IPS-15b (cell line): ENCODE results near the gene JPH4.
"Not testable (repeated sequence)": the region's sequence is repeated elsewhere in the genome, so short reads cannot be mapped to it uniquely, and the experiment has no call there.

ENCODE experiments used
- H3K27me3 ChIP-seq: one replicate; pipeline ENCODE4 v1.6.1; 2013; ENCODE audit warnings: low read length; ENCODE audit not compliant: control insufficient read depth, insufficient read depth
- H3K36me3 ChIP-seq: one replicate; pipeline ENCODE4 v1.6.1; 2013; ENCODE audit warnings: low read length; ENCODE audit not compliant: control insufficient read depth, insufficient read depth
- H3K4me1 ChIP-seq: one replicate; pipeline ENCODE4 v1.6.1; 2013; ENCODE audit warnings: mild to moderate bottlenecking, low read length; ENCODE audit not compliant: control insufficient read depth, insufficient read depth
- H3K4me3 ChIP-seq: one replicate; pipeline ENCODE4 v1.5.1; 2013; ENCODE audit warnings: low read depth, low read length
- H3K9ac ChIP-seq: one replicate; pipeline ENCODE4 v1.6.1; 2013; ENCODE audit warnings: low read depth, mild to moderate bottlenecking, low read length
- H3K9me3 ChIP-seq: one replicate; pipeline ENCODE4 v1.6.1; 2013; ENCODE audit warnings: mild to moderate bottlenecking, low read length; ENCODE audit not compliant: control insufficient read depth, insufficient read depth

The JPH4 gene

DNA sequence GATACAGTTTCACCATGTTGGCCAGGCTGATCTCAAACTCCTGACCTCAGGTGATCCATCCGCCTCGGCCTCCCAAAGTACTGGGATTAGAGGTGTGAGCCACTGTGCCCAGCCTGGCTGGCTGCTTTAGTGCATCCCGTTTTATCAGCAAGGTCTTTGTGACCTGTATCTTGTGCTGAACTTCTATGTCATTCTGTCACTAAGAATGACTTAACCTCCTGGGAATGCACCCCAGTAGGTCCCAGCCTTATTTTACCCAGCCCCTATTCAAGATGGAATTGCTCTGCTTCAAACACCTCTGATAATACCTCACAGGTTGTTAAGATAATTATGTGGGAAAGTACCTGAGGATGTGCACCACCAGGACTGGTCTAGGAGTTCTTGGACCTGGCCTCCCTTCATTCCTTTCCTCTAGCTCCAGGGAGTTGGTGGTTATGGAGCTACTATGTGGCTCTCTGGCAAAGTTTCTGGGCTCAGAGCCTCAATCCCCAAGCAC, 26.1 kb upstream of the JPH4 start:
- Histone ChIP-seq H3K4me1 (no peaks in the 10 kb centered on the region), H3K9me3 (no peaks in the 10 kb centered on the region), H3K36me3 (no peaks in the 10 kb centered on the region), H3K9ac (no peak overlapping the region), H3K27me3 (no peaks in the 10 kb centered on the region), H3K4me3 (no peak overlapping the region)

DNA sequence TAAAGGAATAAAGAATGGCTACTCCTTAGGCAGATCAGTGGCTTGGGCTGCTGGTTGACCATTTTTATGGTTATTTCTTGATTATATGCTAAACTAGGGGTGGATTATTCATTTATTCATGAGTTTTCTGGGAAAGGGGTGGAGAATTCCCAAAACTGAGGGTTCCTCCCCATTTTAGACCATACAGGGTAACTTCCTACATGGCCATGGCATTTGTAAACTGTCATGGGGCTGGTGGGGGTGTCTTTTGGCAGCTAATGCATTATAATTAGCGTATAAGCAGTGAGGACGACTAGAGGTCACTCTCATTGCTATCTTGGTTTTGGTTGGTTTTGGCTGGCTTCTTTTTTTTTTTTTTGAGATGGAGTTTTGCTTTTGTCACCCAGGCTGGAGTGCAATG, 25.6 kb upstream of the JPH4 start:
- Histone ChIP-seq H3K9me3 (no peaks in the 10 kb centered on the region), H3K4me3 (no peak overlapping the region), H3K4me1 (no peaks in the 10 kb centered on the region), H3K9ac (no peak overlapping the region), H3K27me3 (no peaks in the 10 kb centered on the region), H3K36me3 (no peaks in the 10 kb centered on the region)

DNA sequence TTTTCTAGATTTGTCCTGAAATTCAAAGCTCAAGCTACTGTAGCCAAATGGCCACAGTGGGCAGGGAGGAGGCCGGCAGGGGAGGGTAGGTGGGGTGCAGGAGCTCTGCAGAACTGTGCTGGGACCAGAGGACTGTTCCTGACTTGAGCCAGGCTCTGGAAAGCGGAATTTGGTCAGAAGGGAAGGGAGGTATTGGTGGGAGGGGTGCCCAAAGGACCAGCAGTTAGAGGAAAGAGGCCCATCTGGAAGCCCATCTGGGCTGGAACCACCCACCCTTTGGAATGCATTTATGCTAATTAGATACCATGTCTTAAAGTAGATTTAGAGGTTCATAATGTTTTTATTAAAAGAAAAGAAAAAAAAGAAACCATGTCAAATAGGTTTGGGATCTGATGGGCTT, 24.5 kb upstream of the JPH4 start:
- H3K9ac ChIP-seq: no peak overlapping the region
- H3K4me3 ChIP-seq: no peak overlapping the region
- no peaks in the 10 kb centered on the region for H3K27me3 ChIP-seq
- no peaks in the 10 kb centered on the region for H3K4me1 ChIP-seq
- H3K36me3 ChIP-seq: no peaks in the 10 kb centered on the region
- H3K9me3 ChIP-seq: no peaks in the 10 kb centered on the region

DNA sequence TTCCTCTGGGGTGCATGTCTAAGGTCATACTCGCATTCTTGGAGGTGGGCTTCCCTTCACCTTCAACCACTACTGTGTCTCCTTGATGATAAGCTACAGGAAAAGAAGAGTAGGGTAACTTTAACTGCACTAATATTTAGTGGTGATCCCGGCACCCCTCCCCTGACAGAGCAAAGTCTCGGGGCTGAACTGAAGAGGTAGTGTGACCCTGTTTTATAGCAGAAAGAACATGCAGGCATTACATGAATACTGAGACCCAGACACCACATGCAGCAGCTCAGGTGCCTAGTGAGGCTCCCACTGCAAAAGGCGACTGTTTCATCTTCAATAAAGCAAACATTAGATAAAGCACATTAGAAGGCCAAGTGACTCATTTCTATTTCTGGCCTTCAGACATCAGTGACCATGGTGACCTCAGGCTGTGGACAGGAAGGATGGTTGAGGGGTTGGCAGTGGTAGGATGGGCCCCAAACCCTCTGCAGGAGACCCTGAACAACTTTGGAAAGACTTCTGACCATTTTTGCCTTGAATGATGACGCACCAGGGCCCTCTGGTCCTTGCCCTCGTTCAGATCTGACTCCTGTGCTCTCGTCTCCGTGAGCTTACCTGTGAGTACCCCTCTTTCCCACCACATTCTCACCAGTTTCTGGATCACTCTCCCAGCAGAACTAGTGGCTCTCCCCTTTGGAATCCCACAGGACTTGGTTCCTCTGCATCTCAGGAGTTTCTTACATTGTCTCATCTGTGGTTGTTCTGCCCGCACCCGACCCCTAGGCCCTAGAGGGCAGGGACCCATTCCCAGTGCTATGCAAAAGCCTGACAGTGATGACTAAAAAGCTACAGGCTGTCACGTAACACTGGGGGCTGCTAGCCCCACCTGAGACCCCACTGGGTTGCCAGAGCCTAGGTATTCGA, 23.8 kb upstream of the JPH4 start:
- Histone ChIP-seq H3K4me3 (no peak overlapping the region), H3K9me3 (no peaks in the 10 kb centered on the region), H3K4me1 (no peaks in the 10 kb centered on the region), H3K9ac (no peak overlapping the region), H3K27me3 (no peaks in the 10 kb centered on the region), H3K36me3 (no peaks in the 10 kb centered on the region)

DNA sequence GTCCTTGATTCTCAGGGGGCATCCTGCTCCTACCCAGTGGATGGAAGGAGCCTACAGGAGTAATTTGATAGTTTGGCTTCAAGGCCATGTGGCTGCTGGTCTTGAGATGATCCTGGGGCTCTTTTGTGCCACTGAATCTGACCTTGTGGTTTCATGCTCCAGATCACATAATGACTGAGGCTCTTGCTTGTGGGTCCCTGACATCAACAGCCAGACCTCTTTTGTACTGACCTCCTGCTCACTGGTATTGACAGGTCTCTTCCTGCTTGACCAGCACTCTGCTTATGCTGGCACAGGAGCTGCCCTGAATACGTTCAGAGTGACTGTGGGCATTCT, 23.2 kb upstream of the JPH4 start:
- Histone ChIP-seq H3K9ac (no peak overlapping the region), H3K27me3 (no peaks in the 10 kb centered on the region), H3K9me3 (no peaks in the 10 kb centered on the region), H3K36me3 (no peaks in the 10 kb centered on the region), H3K4me3 (no peak overlapping the region), H3K4me1 (no peaks in the 10 kb centered on the region)

DNA sequence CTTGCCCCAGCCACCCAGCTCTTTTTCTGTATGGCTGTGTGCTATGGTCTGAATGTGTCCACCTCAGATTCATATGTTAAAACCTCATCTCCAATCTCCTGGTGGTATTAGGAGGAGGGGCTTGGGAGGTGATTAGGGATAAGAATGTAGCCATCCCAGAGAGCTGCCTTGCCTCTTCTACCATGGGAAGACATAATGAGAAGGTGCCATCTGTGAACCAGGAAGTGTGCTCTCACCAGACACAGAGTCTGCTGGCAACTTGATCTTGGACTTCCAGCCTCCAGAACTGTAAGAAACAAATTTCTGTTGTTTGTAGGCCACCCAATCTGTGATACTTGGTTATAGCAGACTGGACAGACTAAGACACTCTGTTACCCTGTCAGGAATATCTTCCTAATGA, 22.8 kb upstream of the JPH4 start:
- Histone ChIP-seq H3K36me3 (no peaks in the 10 kb centered on the region), H3K4me1 (no peaks in the 10 kb centered on the region), H3K9me3 (no peaks in the 10 kb centered on the region), H3K27me3 (no peaks in the 10 kb centered on the region), H3K9ac (no peak overlapping the region), H3K4me3 (no peak overlapping the region)

DNA sequence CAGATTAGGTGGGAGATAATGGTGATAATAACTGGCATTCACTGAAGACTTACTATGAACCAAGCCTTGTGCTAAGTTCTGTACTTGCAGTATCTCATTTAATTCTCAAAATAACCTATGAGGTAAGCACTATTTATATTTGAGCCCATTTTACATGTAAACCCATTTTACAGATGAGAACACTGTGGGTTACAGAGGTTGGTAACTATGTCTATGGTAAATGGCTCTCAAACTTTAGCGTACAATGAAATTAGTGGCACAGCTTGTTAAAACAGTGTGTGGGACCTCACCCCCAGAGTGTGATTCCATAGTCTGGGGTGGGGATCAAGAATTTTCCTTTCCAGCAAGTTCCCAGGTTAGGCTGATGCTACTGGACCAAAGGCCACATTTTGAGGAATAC, 22.2 kb upstream of the JPH4 start:
- no peaks in the 10 kb centered on the region for H3K9me3 ChIP-seq
- H3K4me1 ChIP-seq: no peaks in the 10 kb centered on the region
- no peak overlapping the region for H3K4me3 ChIP-seq
- H3K27me3 ChIP-seq: no peaks in the 10 kb centered on the region
- no peak overlapping the region for H3K9ac ChIP-seq
- no peaks in the 10 kb centered on the region for H3K36me3 ChIP-seq

DNA sequence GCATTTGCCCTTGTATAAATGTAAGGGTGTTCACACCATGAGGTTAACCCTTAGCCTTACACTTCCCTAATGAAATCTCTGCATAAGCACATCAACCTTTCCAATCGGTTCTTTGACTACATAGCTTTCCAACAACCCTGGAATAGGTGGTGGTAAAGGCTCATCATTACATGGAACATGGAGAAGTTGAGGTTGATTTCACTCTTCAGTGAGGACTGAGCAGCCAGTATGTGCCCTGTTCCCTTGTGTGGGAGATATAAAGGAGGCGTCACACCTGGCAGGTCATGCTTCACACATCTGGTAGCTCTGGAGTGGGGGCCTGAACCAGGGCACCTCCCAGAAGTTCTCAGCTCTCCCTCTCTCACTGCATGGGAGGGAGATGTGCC, 21.7 kb upstream of the JPH4 start:
- Histone ChIP-seq H3K36me3 (no peaks in the 10 kb centered on the region), H3K4me1 (no peaks in the 10 kb centered on the region), H3K9me3 (no peaks in the 10 kb centered on the region), H3K27me3 (no peaks in the 10 kb centered on the region), H3K9ac (no peak overlapping the region), H3K4me3 (no peak overlapping the region)

DNA sequence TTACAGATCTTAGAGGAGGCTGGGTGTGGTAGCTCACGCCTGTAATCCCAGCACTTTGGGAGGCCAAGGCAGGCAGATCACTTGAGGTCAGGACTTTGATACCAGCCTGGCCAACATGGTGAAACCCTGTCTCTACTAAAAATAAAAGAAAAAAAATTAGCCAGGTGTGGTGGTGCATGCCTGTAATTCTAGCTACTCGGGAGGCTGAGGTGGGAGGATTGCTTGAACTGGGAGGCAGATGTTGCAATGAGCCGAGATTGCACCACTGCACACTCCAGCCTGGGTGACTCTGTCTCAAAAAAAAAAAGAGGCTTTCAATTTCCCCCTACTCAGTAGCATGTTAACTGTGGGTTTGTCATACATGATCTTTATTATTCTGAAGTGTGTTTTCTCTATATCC, 15.6 kb upstream of the JPH4 start:
- H3K4me1 ChIP-seq, H3K27me3 ChIP-seq, H3K9me3 ChIP-seq, H3K4me3 ChIP-seq, H3K9ac ChIP-seq, H3K36me3 ChIP-seq: not testable (repeated sequence)

DNA sequence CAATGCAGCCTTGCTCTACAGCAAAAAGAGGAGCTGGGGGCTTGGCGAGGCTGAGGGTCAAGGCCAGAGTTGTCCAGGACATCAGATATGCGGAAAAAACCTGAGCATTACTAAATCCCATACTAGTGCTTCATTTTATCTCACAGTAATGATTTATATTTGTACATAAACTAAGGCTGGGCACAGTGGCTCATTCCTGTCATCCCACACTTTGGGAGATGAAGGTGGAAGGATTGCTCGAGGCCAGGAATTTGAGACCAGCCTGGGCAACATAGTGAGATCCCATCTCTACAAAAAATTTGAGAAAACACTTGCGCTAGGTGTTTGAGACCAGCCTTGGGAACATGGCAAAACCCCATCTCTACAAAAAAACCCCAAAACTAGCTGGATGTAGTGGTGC, 11.6 kb upstream of the JPH4 start:
- Histone ChIP-seq H3K27me3 (no peaks in the 10 kb centered on the region), H3K9me3 (no peaks in the 10 kb centered on the region), H3K9ac (no peak overlapping the region), H3K4me3 (no peak overlapping the region), H3K4me1 (peaks cover 2% of the 10 kb centered on the region), H3K36me3 (no peaks in the 10 kb centered on the region)

DNA sequence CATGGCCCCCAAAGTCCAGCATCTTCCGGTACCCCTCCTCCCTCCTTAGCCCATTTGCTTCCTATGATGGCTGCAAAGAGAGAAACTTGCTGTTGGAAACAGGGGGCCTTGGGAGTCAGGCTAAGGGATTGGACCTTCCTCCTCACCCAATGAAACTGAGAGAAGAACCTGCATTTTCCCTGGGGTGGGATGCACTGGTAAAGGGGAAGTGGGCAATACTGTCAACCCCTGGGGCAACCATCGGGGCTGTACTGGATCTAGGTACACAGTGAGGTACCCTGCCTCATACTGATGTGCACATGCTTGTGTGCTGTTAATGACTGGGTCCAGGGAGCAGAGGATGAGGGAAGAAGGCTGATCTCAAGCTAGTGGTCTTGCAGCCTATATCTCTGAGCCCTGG, 11.0 kb upstream of the JPH4 start:
- Histone ChIP-seq H3K9me3 (no peaks in the 10 kb centered on the region), H3K9ac (no peak overlapping the region), H3K36me3 (no peaks in the 10 kb centered on the region), H3K27me3 (no peaks in the 10 kb centered on the region), H3K4me3 (no peak overlapping the region), H3K4me1 (peaks cover 2% of the 10 kb centered on the region)

DNA sequence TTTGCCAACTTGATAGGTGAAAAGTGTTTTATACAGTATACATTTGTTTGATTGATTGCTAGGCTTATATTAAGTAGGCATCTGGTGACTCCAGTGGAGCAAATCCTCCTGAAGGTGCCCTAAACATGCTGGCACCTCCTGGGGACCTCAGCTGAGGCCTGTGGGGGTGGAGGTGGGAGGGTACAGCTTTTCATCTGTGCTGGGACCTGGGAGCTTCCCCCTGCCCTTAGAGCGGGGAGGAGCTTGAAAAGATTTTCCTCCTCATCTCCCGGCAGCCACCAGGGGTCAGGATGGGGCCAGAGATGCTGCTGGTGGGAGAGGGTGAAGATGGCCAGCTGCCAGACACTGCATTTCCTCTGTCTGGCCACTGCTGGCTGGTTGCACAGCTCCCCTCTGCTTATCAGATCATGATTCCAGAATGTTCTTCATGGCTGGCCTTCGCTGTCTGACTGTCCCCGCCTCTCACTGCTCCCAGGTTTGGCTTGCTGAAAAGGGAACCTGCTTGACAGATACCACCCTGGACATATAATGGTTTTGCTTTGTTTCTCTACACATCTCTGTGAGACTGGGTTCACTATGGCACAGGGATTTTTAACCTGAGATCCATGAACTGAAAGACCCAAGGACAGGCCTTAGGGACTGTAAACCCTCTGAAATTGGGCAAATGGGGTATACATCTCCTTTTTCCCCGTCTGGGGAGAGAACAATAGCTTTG, 10.5 kb upstream of the JPH4 start:
- Histone ChIP-seq H3K9me3 (no peaks in the 10 kb centered on the region), H3K36me3 (no peaks in the 10 kb centered on the region), H3K9ac (no peak overlapping the region)

More for the DNA sequence above, 10.5 kb upstream of the JPH4 start:
- H3K27me3 ChIP-seq: no peaks in the 10 kb centered on the region
- H3K4me3 ChIP-seq: no peak overlapping the region
- H3K4me1 ChIP-seq: peaks cover 2% of the 10 kb centered on the region
